ENCODE measurements around the gene VWA5B1. TPM values are rescaled to one million over a fixed set of nuclear protein-coding genes. Genes with fewer than 3 reads are reported as not detected.
A peak's percentile ranks its signal among the peaks of the same experiment; 100 is the strongest.

VWA5B1 gene
- total RNA-seq, 1 donor from 2014 or later: 0.44 TPM

DNA sequence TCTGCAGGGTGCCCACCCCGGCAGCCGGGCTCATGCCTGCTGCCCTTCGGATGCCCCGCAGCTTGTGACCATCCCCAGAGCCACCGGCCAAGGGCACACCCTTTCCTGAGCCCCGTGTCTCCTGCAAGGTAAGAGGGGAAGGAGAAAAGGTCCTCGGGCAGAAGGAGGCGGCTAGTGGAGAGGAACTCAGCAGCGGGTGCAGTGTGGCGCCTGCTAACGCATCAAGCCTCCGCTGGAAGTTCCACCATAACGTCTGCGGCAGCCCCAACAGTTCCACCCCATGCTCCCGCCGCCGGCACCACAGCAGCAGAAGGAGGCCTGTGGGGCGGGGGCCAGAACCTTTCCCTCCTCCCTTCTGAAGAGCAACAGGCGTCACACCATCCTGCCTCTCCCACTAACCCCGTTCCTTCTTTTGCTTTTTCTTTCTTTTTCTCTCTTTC is 990 bp downstream of the VWA5B1 start:
- H3K9me3 Mint-ChIP-seq: no peaks in the 10 kb centered on the region
- H3K27me3 Mint-ChIP-seq (ENCODE audit: low read depth): peaks cover 76% of the 10 kb centered on the region
- no peak for DNase-seq (ENCODE audit: low read depth, low spot score)
- no peak overlapping the region for H3K4me3 Mint-ChIP-seq
- TF ChIP-seq, protein P1, sequence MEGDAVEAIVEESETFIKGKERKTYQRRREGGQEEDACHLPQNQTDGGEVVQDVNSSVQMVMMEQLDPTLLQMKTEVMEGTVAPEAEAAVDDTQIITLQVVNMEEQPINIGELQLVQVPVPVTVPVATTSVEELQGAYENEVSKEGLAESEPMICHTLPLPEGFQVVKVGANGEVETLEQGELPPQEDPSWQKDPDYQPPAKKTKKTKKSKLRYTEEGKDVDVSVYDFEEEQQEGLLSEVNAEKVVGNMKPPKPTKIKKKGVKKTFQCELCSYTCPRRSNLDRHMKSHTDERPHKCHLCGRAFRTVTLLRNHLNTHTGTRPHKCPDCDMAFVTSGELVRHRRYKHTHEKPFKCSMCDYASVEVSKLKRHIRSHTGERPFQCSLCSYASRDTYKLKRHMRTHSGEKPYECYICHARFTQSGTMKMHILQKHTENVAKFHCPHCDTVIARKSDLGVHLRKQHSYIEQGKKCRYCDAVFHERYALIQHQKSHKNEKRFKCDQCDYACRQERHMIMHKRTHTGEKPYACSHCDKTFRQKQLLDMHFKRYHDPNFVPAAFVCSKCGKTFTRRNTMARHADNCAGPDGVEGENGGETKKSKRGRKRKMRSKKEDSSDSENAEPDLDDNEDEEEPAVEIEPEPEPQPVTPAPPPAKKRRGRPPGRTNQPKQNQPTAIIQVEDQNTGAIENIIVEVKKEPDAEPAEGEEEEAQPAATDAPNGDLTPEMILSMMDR (conservative IDR thresholded peaks at IDR 0.05): no peak
- no peaks in the 10 kb centered on the region for H3K36me3 Mint-ChIP-seq (ENCODE audit: low read depth)
- H3K27ac Mint-ChIP-seq (ENCODE audit: unreplicated experiment): no peak overlapping the region
- H3K4me1 Mint-ChIP-seq: peaks cover 23% of the 10 kb centered on the region

DNA sequence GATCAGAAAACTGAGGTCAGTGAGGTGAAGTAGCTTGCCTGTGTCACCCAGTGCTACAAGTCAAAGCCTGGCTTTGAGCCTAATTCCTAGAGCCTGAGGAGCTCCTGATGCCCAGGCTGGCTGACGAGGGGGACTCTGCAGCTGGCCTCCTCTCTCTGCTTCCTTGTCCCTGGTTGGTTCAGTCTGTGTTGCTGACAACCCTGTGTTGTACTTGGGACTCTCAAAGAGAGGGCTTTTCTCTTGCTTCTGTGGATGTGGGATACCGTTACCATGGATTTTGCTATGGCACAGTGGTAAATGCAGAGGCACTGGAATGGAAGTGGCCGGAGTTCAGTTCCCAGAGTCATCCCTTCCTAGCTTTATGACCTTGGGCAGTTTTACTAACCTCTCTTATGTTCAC is 8.0 kb downstream of the VWA5B1 start:
- no peaks in the 10 kb centered on the region for H3K4me1 Mint-ChIP-seq
- no peaks in the 10 kb centered on the region for H3K9me3 Mint-ChIP-seq
- H3K27me3 Mint-ChIP-seq (ENCODE audit: low read depth): peaks cover 15% of the 10 kb centered on the region
- no peak for DNase-seq (ENCODE audit: low read depth, low spot score)
- H3K27ac Mint-ChIP-seq (ENCODE audit: unreplicated experiment): no peak overlapping the region
- TF ChIP-seq, protein P1 (conservative IDR thresholded peaks at IDR 0.05): no peak
- no peak overlapping the region for H3K4me3 Mint-ChIP-seq
- no peaks in the 10 kb centered on the region for H3K36me3 Mint-ChIP-seq (ENCODE audit: low read depth)

DNA sequence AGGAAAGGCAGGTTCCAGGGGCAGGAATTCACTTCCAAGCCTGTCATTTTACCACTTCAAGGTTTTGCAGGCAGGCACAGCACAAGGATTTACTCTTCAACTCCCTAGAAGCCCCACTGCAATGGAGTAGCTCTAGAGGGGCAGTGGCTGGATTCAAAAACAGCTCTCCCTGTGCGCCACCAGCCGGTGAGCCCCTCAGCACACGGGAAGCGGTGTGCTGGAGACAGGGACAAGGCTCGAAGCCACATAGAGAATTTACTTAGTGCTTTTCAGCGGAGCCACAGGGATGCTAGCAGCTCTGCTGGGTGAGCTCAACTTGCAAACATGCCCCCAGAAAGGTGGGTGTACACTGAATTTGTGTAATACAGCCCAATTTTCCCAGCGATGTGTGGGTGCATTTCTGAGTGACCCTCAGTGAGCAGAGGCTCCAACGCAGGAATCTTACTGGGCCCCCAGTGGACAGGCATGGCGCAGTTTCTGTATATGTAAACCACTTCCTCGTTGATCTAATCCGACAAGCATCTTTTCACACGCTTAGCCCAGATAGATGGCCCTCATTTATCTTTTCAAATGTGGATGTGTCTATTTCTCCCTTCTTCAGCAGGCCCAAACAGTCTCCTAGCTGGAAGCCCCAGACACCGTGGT is 10.9 kb downstream of the VWA5B1 start:
- H3K4me1 Mint-ChIP-seq: no peaks in the 10 kb centered on the region
- no peak for DNase-seq (ENCODE audit: low read depth, low spot score)
- H3K9me3 Mint-ChIP-seq: no peaks in the 10 kb centered on the region
- TF ChIP-seq, protein P1 (conservative IDR thresholded peaks at IDR 0.05): no peak
- no peak overlapping the region for H3K4me3 Mint-ChIP-seq
- H3K36me3 Mint-ChIP-seq (ENCODE audit: low read depth): no peaks in the 10 kb centered on the region
- peak overlapping the region; percentile 9 for H3K27ac Mint-ChIP-seq (ENCODE audit: unreplicated experiment)
- peaks cover 11% of the 10 kb centered on the region for H3K27me3 Mint-ChIP-seq (ENCODE audit: low read depth)

DNA sequence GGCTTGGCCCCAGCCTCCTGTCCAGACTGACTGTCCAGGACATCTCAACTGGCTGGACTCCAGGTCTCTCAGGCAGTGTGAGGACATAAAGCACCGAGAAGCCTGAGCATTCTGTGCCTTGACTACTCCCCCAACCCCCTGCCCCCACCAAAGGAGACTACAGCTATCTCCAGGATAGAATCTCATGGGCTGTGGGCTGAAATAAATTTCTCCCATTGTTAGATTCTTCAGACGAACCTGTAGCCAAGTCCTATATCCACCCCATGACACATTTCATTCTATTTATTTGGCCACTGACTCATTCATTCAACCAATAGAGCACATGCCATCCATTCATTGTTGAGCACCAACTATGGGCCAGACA is 11.4 kb downstream of the VWA5B1 start:
- Mint-ChIP-seq H3K4me3 (no peak overlapping the region), H3K36me3 (ENCODE audit: low read depth) (no peaks in the 10 kb centered on the region), H3K4me1 (no peaks in the 10 kb centered on the region), H3K27ac (ENCODE audit: unreplicated experiment) (no peak overlapping the region), H3K9me3 (no peaks in the 10 kb centered on the region), H3K27me3 (ENCODE audit: low read depth) (peaks cover 10% of the 10 kb centered on the region)
- DNase-seq (ENCODE audit: low read depth, low spot score): no peak
- TF ChIP-seq, protein P1 (conservative IDR thresholded peaks at IDR 0.05): no peak

DNA sequence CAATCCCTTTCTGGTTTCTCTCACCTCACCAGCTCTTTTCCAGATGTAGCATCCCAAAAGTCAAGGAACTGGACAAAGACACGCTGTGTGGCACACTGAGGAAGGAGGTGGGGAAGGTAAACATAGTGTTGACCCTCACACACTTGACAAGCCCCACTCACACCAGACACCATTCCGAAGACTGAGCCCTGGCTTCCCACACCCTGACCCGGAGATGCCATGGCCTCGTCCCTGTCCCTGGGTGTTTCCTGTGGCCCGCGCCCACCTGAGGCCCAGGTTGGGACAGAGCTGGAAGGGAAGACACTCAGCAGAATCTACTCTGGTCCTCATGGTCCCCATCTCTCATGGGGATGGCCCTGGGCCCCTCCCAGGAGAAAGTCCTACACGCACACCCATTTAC is 16.4 kb downstream of the VWA5B1 start:
- no peaks in the 10 kb centered on the region for H3K9me3 Mint-ChIP-seq

More for the DNA sequence above, 16.4 kb downstream of the VWA5B1 start:
- H3K27me3 Mint-ChIP-seq (ENCODE audit: low read depth): peaks cover 9% of the 10 kb centered on the region
- H3K4me1 Mint-ChIP-seq: no peaks in the 10 kb centered on the region
- no peak overlapping the region for H3K4me3 Mint-ChIP-seq
- TF ChIP-seq, protein P1 (conservative IDR thresholded peaks at IDR 0.05): no peak
- no peak overlapping the region for H3K27ac Mint-ChIP-seq (ENCODE audit: unreplicated experiment)
- no peaks in the 10 kb centered on the region for H3K36me3 Mint-ChIP-seq (ENCODE audit: low read depth)
- no peak for DNase-seq (ENCODE audit: low read depth, low spot score)

Data from neural crest cell (in vitro differentiated cells).